GM18517 (cell line): ENCODE measurements around the gene IFT52.
"Not testable (repeated sequence)": the region's sequence is repeated elsewhere in the genome, so short reads cannot be mapped to it uniquely, and the experiment has no call there.

Experiments
- ATAC-seq: cut with Tn5 transposase; IDR thresholded peaks from one replicate; pipeline ENCODE4 v1.9.1; 2021; ENCODE audit warnings: mild to moderate bottlenecking, moderate library complexity; ENCODE audit not compliant: unreplicated experiment

Gene IFT52

GRCh38 chr20:43565758-43566104 is 25.0 kb upstream of the IFT52 start:
- ATAC-seq = no peak

GRCh38 chr20:43567477-43567876 is 23.3 kb upstream of the IFT52 start:
- ATAC-seq = no peak

- no peak for ATAC-seq
Measured at GRCh38 chr20:43568706-43569105, 22.0 kb upstream of the IFT52 start.

DNA sequence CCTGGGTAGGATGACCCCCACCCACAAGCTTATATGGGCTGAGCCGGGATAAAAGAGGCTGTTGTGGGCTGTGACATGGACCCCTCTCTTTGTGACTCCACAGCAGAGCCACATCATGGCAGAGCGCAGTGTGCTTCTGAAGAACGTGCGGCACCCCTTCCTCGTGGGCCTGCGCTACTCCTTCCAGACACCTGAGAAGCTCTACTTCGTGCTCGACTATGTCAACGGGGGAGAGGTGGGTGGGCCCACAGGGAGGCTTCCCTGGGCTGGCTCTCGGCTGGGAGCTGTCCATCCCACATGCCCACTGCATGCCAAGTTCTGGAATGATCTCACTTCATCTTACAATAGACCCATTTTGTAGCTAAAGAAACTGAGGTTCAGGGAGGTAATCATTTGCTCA is 21.5 kb upstream of the IFT52 start:
- no peak for ATAC-seq

DNA sequence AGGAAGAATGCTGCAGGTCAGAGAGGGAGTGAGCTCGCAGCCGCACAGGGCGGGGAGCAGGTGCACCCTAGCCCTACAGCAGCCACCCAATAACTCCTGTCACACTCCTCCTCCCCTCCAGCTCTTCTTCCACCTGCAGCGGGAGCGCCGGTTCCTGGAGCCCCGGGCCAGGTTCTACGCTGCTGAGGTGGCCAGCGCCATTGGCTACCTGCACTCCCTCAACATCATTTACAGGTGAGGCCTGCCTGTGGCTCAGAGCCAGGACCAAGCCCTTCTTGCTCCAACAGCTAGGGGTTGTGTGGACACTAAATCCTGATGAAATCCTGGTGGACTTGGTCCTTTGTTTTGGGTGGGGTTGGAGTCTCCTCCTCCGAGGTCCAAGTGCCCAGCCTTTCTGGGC is 20.2 kb upstream of the IFT52 start:
- ATAC-seq = no peak

GRCh38 chr20:43571310-43571709 is 19.4 kb upstream of the IFT52 start:
- ATAC-seq = no peak

GRCh38 chr20:43571771-43572170 is 19.0 kb upstream of the IFT52 start:
- no peak for ATAC-seq

DNA sequence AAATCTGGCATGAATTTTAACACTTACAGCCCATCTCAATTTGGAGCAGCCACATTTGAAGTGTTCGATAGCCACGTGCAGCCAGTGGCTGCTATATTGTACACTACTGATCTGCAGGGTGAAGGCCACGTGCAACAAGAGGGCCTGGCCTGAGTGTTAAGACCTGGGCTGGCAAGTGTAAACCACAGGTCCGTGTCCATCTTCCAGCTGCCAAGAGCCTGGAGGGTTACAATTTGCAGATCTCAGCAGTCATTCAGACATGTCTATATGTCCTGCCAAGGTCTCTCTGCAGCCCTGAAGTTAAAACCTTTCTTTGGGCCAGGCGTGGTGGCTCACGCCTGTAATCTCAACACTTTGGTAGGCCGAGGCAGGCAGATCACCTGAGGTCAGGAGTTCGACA is 17.8 kb upstream of the IFT52 start:
- no peak for ATAC-seq

DNA sequence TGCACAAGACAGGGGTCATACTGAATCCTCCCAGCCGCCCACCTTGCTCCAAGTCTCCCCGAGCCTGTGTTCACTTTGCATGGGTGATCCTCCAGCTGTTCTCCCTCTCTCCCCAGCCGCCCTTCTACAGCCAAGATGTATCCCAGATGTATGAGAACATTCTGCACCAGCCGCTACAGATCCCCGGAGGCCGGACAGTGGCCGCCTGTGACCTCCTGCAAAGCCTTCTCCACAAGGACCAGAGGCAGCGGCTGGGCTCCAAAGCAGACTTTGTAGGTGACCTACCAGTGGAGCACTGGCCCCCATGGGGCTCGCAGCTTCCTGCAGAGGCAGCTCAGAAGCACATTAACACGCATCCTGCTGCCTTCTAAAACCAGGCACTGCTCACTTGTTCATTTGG is 14.6 kb upstream of the IFT52 start:
- no peak for ATAC-seq

DNA sequence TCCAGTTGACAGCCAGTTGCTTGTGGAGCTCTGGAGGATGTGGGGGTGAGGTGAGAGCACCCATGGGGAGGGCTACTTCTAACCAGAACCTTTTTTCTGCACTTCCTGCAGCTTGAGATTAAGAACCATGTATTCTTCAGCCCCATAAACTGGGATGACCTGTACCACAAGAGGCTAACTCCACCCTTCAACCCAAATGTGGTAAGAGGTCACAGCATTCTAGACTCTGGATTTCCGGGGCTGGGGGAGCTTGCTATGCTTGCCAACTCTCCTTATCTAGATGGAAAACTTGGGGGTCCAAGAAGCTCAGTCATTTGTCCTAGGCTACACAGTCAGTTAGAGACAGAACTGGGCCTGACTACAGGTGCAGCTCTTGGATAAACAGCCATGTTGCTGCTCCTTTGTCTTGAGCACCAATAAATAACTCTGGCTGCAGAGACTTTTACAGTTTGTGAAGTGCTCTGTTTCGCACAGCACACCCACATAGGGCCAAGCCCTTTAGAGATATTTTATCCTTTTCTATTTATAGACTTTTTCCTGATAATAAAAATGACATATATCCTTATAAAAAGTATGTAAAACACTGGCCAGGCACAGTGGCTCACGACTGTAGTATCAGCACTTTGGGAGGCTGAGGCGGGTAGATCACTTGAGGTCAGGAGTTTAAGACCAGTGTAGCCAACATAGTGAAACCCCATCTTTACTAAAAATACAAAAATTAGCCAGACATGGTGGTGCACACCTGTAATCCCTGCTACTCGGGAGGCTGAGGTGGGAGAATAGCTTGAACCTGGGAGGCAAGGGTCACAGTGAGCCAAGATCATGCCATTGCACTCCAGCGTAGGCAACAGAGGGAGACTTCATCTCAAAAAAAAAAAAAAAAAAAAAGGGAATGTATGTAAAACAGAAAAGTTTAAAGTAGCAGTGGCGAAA is 10.6 kb upstream of the IFT52 start:
- ATAC-seq = no peak

- ATAC-seq = no peak
Measured at GRCh38 chr20:43583133-43583864, 7.4 kb upstream of the IFT52 start.

GRCh38 chr20:43583982-43584432 is 6.7 kb upstream of the IFT52 start:
- ATAC-seq = no peak

DNA sequence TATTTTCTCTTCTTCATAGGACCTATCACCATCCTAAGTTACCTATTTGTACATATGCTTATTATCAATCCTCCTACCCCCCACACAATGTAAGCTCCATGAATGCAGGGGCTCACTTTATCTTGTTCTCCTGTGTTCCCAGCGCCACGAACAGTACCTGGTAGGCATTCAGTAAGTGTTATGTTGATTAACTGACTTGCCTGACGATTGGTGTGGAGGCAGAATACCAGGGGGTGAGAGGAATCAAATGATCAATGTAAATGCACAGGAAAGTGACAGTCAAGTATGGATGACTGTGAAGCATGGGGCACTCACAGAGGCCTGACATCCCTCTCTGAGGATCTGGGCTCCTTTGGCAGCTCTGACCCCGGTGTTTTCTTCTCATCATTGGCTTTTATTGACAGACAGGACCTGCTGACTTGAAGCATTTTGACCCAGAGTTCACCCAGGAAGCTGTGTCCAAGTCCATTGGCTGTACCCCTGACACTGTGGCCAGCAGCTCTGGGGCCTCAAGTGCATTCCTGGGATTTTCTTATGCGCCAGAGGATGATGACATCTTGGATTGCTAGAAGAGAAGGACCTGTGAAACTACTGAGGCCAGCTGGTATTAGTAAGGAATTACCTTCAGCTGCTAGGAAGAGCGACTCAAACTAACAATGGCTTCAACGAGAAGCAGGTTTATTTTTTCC is 6.1 kb upstream of the IFT52 start:
- no peak for ATAC-seq

DNA sequence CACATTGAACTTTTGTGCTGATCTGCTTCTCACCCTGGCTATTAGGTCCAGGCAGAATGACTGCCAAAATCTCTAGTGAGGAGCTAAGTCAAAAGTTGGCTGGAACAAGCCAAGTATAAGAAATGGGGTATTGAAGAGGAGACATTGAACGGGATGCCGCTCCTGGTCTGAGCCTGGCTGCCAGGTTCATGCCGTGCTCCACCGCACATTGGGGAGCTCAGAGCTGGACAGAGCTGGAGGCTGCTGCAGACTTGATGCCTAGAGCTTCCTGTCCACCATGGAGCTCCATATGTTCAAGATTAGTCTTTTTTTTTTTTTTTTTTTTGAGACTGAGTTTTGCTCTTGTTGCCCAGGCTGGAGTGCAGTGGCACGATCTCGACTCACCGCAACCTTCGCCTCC is 4.1 kb upstream of the IFT52 start:
- no peak for ATAC-seq

- ATAC-seq = not testable (repeated sequence)
Measured at GRCh38 chr20:43588526-43588925, 2.2 kb upstream of the IFT52 start.

GRCh38 chr20:43590036-43590391 is 723 bp upstream of the IFT52 start:
- ATAC-seq = no peak

- not testable (repeated sequence) for ATAC-seq
Measured at GRCh38 chr20:43601960-43602359, 11.2 kb downstream of the IFT52 start.

GRCh38 chr20:43603124-43603523 is 12.4 kb downstream of the IFT52 start:
- no peak for ATAC-seq

DNA sequence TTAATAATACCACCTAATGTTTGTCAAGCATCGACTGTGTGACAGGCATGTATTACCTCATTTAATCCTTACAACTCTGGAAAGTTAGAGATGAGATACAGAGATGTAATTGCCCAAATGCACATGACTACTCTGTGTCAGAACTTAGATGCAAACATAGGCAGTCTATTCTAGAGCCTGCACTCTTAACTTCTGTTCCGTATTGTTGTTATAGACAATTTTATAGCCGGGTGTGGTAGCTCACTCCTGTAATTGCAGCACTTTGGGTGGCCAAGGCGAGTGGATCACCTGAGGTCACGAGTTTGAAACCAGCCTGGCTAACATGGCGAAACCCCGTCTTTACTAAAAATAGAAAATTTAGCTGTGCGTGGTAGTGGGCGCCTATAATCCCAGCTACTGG is 15.0 kb downstream of the IFT52 start:
- no peak for ATAC-seq

GRCh38 chr20:43607278-43607677 is 16.5 kb downstream of the IFT52 start:
- not testable (repeated sequence) for ATAC-seq

- ATAC-seq = no peak
Measured at GRCh38 chr20:43631598-43631997, 40.9 kb downstream of the IFT52 start.

GRCh38 chr20:43636429-43636828 is 45.7 kb downstream of the IFT52 start:
- no peak for ATAC-seq
